Activated naive CD4-positive, alpha-beta T cell treated with anti-CD3 and anti-CD28 coated beads for 36 hours (primary cell): ENCODE measurements around the gene ATP6V0A4. TPM values are rescaled to one million over a fixed set of nuclear protein-coding genes. Genes with fewer than 3 reads are reported as not detected.

Experiments used
- CTCF ChIA-PET: fragments of 350-600 bp; sonication (Branson Sonifier 250); formaldehyde crosslinking; loops from one replicate; lab custom pipeline; 2021; ENCODE audit warnings: antibody characterized with exemption; lab: Charles Lee
- DNase-seq: peaks from one replicate; pipeline ENCODE4 v3.0.0-alpha.2; 2020
- H3K27ac Mint-ChIP-seq: one replicate; pipeline ENCODE4 v1.8.0; 2021; ENCODE audit warnings: mild to moderate bottlenecking, mixed read lengths
- H3K27me3 Mint-ChIP-seq: one replicate; pipeline ENCODE4 v1.8.0; 2021; ENCODE audit warnings: low read depth, mixed read lengths
- H3K36me3 Mint-ChIP-seq: one replicate; pipeline ENCODE4 v1.8.0; 2021; ENCODE audit warnings: low read depth, mixed read lengths
- H3K4me1 Mint-ChIP-seq: one replicate; pipeline ENCODE4 v1.8.0; 2021; ENCODE audit warnings: low read depth, mixed read lengths
- H3K4me3 Mint-ChIP-seq: one replicate; pipeline ENCODE4 v1.8.0; 2021; ENCODE audit warnings: mild to moderate bottlenecking, moderate library complexity, mixed read lengths
- H3K9me3 Mint-ChIP-seq: one replicate; pipeline ENCODE4 v1.8.0; 2021; ENCODE audit warnings: mixed read lengths
- intact Hi-C: fragments of 100-400 bp; cut with micrococcal nuclease; formaldehyde crosslinking; loops from one replicate; pipeline ENCODE4 v1.15.1; 2023
- total RNA-seq, 2 experiments: library from RNA; stranded (reverse); gene quantifications; one replicate each; pipeline ENCODE4 v1.2.3, GENCODE V29; 2021

The ATP6V0A4 gene
- total RNA-seq, 2 experiments from 2014 or later: not detected

GRCh38 chr7:138756591-138757242 lies 41.3 kb downstream of the ATP6V0A4 start:
- intact Hi-C loops: loop anchor here (10.0 kb wide), 2 partner anchors 348 to 1018 kb away; partner anchors contain the start of genes HIPK2 and ZC3HAV1
- Mint-ChIP-seq H3K27me3 (no peaks in the 10 kb centered on the region), H3K36me3 (no peaks in the 10 kb centered on the region), H3K27ac (peak overlapping the region; percentile 14), H3K4me1 (peaks cover 38% of the 10 kb centered on the region), H3K9me3 (no peaks in the 10 kb centered on the region), H3K4me3 (no peak overlapping the region)
- no peak for DNase-seq
- CTCF ChIA-PET: interaction anchor here (0.6 to 0.7 kb wide), 2 partner anchors 110 to 745 kb away, joined by 3 read pairs; no protein-coding TSS in a partner anchor

- peaks cover 38% of the 10 kb centered on the region for H3K4me1 Mint-ChIP-seq
- no peaks in the 10 kb centered on the region for H3K36me3 Mint-ChIP-seq
These were observed 42.0 kb downstream of the ATP6V0A4 start for GRCh38 chr7:138755842-138756590.

GRCh38 chr7:138755331-138755747 lies 42.7 kb downstream of the ATP6V0A4 start:
- H3K4me1 Mint-ChIP-seq: peaks cover 44% of the 10 kb centered on the region
- no peaks in the 10 kb centered on the region for H3K27me3 Mint-ChIP-seq
- H3K27ac Mint-ChIP-seq: no peak overlapping the region
- H3K9me3 Mint-ChIP-seq: no peaks in the 10 kb centered on the region
- CTCF ChIA-PET: interaction anchor here (0.8 to 1.5 kb wide), 2 partner anchors 9 to 16 kb away, joined by 4 read pairs; no protein-coding TSS in a partner anchor
- no peak overlapping the region for H3K4me3 Mint-ChIP-seq
- DNase-seq: no peak
- no peaks in the 10 kb centered on the region for H3K36me3 Mint-ChIP-seq
- intact Hi-C loops: loop anchor here (10.0 kb wide), 2 partner anchors 349 to 1019 kb away; partner anchors contain the start of genes HIPK2 and ZC3HAV1

More at GRCh38 chr7:138755842-138756590, 42.0 kb downstream of the ATP6V0A4 start:
- DNase-seq: no peak
- Mint-ChIP-seq H3K27ac (no peak overlapping the region), H3K9me3 (no peaks in the 10 kb centered on the region), H3K27me3 (no peaks in the 10 kb centered on the region), H3K4me3 (no peak overlapping the region)
- intact Hi-C loops: loop anchor here (10.0 kb wide), 2 partner anchors 349 to 1019 kb away; partner anchors contain the start of genes HIPK2 and ZC3HAV1
- CTCF ChIA-PET: interaction anchor here (0.6 kb wide), 1 partner anchor 111 kb away, joined by 3 read pairs; no protein-coding TSS in a partner anchor

- peaks cover 57% of the 10 kb centered on the region for H3K4me1 Mint-ChIP-seq
- H3K9me3 Mint-ChIP-seq: no peaks in the 10 kb centered on the region
- peak; percentile 22 for DNase-seq
- no peaks in the 10 kb centered on the region for H3K27me3 Mint-ChIP-seq
- intact Hi-C loops: loop anchor here (2.0 to 10.0 kb wide), 6 partner anchors 129 to 1021 kb away; partner anchors contain the start of genes HIPK2, KIAA1549, UBN2 and ZC3HAV1
- CTCF ChIA-PET: interaction anchor here (0.6 to 1.8 kb wide), 2 partner anchors 15 to 61 kb away, joined by 3 to 5 read pairs; no protein-coding TSS in a partner anchor
- no peaks in the 10 kb centered on the region for H3K36me3 Mint-ChIP-seq
- H3K4me3 Mint-ChIP-seq: no peak overlapping the region
- H3K27ac Mint-ChIP-seq: peak overlapping the region; percentile 38
These were observed 44.4 kb downstream of the ATP6V0A4 start for GRCh38 chr7:138753610-138754009.

GRCh38 chr7:138753150-138753518 lies 44.9 kb downstream of the ATP6V0A4 start:
- Mint-ChIP-seq H3K4me3 (no peak overlapping the region), H3K4me1 (peaks cover 57% of the 10 kb centered on the region), H3K36me3 (no peaks in the 10 kb centered on the region), H3K9me3 (no peaks in the 10 kb centered on the region), H3K27ac (peak overlapping the region; percentile 80), H3K27me3 (no peaks in the 10 kb centered on the region)
- DNase-seq: no peak
- CTCF ChIA-PET: interaction anchor here (0.6 to 1.8 kb wide), 2 partner anchors 14 to 61 kb away, joined by 3 to 5 read pairs; no protein-coding TSS in a partner anchor
- intact Hi-C loops: loop anchor here (2.0 to 10.0 kb wide), 6 partner anchors 128 to 1022 kb away; partner anchors contain the start of genes HIPK2, KIAA1549, UBN2 and ZC3HAV1

- intact Hi-C loops: loop anchor here (1.0 to 10.0 kb wide), 12 partner anchors 114 to 1022 kb away; partner anchors contain the start of genes CREB3L2, HIPK2, KIAA1549 and TRIM24
- Mint-ChIP-seq H3K27me3 (no peaks in the 10 kb centered on the region), H3K36me3 (no peaks in the 10 kb centered on the region), H3K4me1 (peaks cover 53% of the 10 kb centered on the region), H3K9me3 (no peaks in the 10 kb centered on the region), H3K27ac (peak overlapping the region; percentile 80), H3K4me3 (no peak overlapping the region)
- CTCF ChIA-PET: interaction anchor here (1.8 kb wide), 1 partner anchor 14 kb away, joined by 5 read pairs; no protein-coding TSS in a partner anchor
- DNase-seq: peak; percentile 98
These were observed 45.4 kb downstream of the ATP6V0A4 start for GRCh38 chr7:138752518-138753149.

GRCh38 chr7:138750901-138751464 lies 47.0 kb downstream of the ATP6V0A4 start:
- H3K27me3 Mint-ChIP-seq: no peaks in the 10 kb centered on the region
- peaks cover 43% of the 10 kb centered on the region for H3K4me1 Mint-ChIP-seq
- CTCF ChIA-PET: interaction anchor here (4.6 kb wide), 1 partner anchor 12 kb away, joined by 21 read pairs; no protein-coding TSS in a partner anchor
- intact Hi-C loops: loop anchor here (5.0 to 10.0 kb wide), 3 partner anchors 354 to 1024 kb away; partner anchors contain the start of genes HIPK2 and ZC3HAV1
- H3K9me3 Mint-ChIP-seq: no peaks in the 10 kb centered on the region
- H3K27ac Mint-ChIP-seq: no peak overlapping the region
- H3K36me3 Mint-ChIP-seq: no peaks in the 10 kb centered on the region
- DNase-seq: no peak
- H3K4me3 Mint-ChIP-seq: no peak overlapping the region

GRCh38 chr7:138750473-138750872 lies 47.5 kb downstream of the ATP6V0A4 start:
- H3K4me3 Mint-ChIP-seq: no peak overlapping the region
- no peaks in the 10 kb centered on the region for H3K27me3 Mint-ChIP-seq
- intact Hi-C loops: loop anchor here (5.0 to 10.0 kb wide), 3 partner anchors 354 to 1024 kb away; partner anchors contain the start of genes HIPK2 and ZC3HAV1
- peaks cover 43% of the 10 kb centered on the region for H3K4me1 Mint-ChIP-seq
- H3K9me3 Mint-ChIP-seq: no peaks in the 10 kb centered on the region
- no peak for DNase-seq
- peak overlapping the region; percentile 14 for H3K27ac Mint-ChIP-seq
- no peaks in the 10 kb centered on the region for H3K36me3 Mint-ChIP-seq
- CTCF ChIA-PET: interaction anchor here (4.6 kb wide), 1 partner anchor 12 kb away, joined by 21 read pairs; no protein-coding TSS in a partner anchor

GRCh38 chr7:138749960-138750359 lies 48.0 kb downstream of the ATP6V0A4 start:
- intact Hi-C loops: loop anchor here (5.0 to 10.0 kb wide), 3 partner anchors 355 to 1025 kb away; partner anchors contain the start of genes HIPK2 and ZC3HAV1
- no peak overlapping the region for H3K27ac Mint-ChIP-seq
- H3K4me3 Mint-ChIP-seq: no peak overlapping the region
- peaks cover 48% of the 10 kb centered on the region for H3K4me1 Mint-ChIP-seq
- no peak for DNase-seq
- H3K36me3 Mint-ChIP-seq: no peaks in the 10 kb centered on the region
- CTCF ChIA-PET: interaction anchor here (4.6 kb wide), 1 partner anchor 11 kb away, joined by 21 read pairs; no protein-coding TSS in a partner anchor
- H3K9me3 Mint-ChIP-seq: no peaks in the 10 kb centered on the region
- no peaks in the 10 kb centered on the region for H3K27me3 Mint-ChIP-seq

GRCh38 chr7:138748666-138749065 lies 49.3 kb downstream of the ATP6V0A4 start:
- no peak for DNase-seq
- H3K4me1 Mint-ChIP-seq: peaks cover 46% of the 10 kb centered on the region
- H3K36me3 Mint-ChIP-seq: no peaks in the 10 kb centered on the region
- intact Hi-C loops: no loop called here
- H3K27ac Mint-ChIP-seq: no peak overlapping the region
- H3K9me3 Mint-ChIP-seq: no peaks in the 10 kb centered on the region
- no peak overlapping the region for H3K4me3 Mint-ChIP-seq
- no peaks in the 10 kb centered on the region for H3K27me3 Mint-ChIP-seq
- CTCF ChIA-PET: interaction anchor here (4.6 kb wide), 1 partner anchor 10 kb away, joined by 21 read pairs; no protein-coding TSS in a partner anchor

GRCh38 chr7:138746073-138746472 lies 51.9 kb downstream of the ATP6V0A4 start:
- no peaks in the 10 kb centered on the region for H3K27me3 Mint-ChIP-seq
- intact Hi-C loops: no loop called here
- H3K36me3 Mint-ChIP-seq: no peaks in the 10 kb centered on the region
- no peaks in the 10 kb centered on the region for H3K9me3 Mint-ChIP-seq
- DNase-seq: peak; percentile 61
- CTCF ChIA-PET: interaction anchor here (0.7 to 1.1 kb wide), 2 partner anchors 9 to 127 kb away, joined by 3 to 4 read pairs; no protein-coding TSS in a partner anchor
- H3K4me3 Mint-ChIP-seq: no peak overlapping the region
- H3K27ac Mint-ChIP-seq: no peak overlapping the region
- H3K4me1 Mint-ChIP-seq: peaks cover 30% of the 10 kb centered on the region
